ENCODE measurements around the gene PITPNM3. TPM values are rescaled to one million over a fixed set of nuclear protein-coding genes. Genes with fewer than 3 reads are reported as not detected.

PITPNM3 gene
- total and polyA plus RNA-seq, 12 donors = 0.12 to 0.70 (median 0.33) TPM

DNA sequence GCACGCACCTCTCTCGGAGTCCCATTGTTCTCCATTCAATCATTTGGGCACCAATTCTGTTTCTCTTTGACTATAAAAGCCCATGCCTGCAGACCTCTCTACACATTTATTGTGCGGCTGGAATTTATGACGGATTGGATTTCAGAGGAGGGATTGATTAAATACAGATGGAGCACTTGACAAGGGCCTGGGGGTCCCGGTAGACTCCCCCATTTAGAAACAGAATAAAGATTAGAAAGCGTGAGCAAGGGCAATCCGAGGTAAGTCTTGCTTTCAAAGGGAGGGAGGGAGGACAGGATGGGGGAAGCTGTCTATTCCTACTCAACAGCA lies 15.1 kb upstream of the PITPNM3 start:
- WGBS, 2 donors = 79 to 82% methylated on average over 7 of the region's 7 CpGs
- ATAC-seq (no peak), DNase-seq (no peak)
- Histone ChIP-seq H3K27me3 (peaks cover 0 to 15% (median 0%) of the 10 kb centered on the region in 7 donors), H3K27ac (no peak overlapping the region), H3K36me3 (no peaks in the 10 kb centered on the region), H3K9me3 (no peaks in the 10 kb centered on the region), H3K4me3 (no peak overlapping the region), H3K4me1 (peaks cover 3 to 20% (median 15%) of the 10 kb centered on the region in 9 donors)
- no peak for TF ChIP-seq CTCF (IDR thresholded peaks at IDR 0.05)
- intact Hi-C loops (cut with DNase I) = loop anchor here in 1 of 10 donors (10.0 kb wide), 1 partner anchor 97 kb away; no protein-coding TSS in a partner anchor

GRCh38 chr17:6570731-6571451 lies 14.5 kb upstream of the PITPNM3 start:
- no peak for ATAC-seq
- Histone ChIP-seq H3K4me3 (no peak overlapping the region), H3K27ac (no peak overlapping the region), H3K27me3 (peaks cover 0 to 15% (median 0%) of the 10 kb centered on the region in 7 donors), H3K9me3 (no peaks in the 10 kb centered on the region), H3K36me3 (no peaks in the 10 kb centered on the region), H3K4me1 (peaks cover 3 to 17% (median 15%) of the 10 kb centered on the region in 9 donors)
- no peak for TF ChIP-seq CTCF (IDR thresholded peaks at IDR 0.05)
- WGBS, 2 donors = 85 to 89% methylated on average over 18 of the region's 18 CpGs
- intact Hi-C loops (cut with DNase I) = loop anchor here in 1 of 10 donors (10.0 kb wide), 1 partner anchor 96 kb away; no protein-coding TSS in a partner anchor
- no peak for DNase-seq

DNA sequence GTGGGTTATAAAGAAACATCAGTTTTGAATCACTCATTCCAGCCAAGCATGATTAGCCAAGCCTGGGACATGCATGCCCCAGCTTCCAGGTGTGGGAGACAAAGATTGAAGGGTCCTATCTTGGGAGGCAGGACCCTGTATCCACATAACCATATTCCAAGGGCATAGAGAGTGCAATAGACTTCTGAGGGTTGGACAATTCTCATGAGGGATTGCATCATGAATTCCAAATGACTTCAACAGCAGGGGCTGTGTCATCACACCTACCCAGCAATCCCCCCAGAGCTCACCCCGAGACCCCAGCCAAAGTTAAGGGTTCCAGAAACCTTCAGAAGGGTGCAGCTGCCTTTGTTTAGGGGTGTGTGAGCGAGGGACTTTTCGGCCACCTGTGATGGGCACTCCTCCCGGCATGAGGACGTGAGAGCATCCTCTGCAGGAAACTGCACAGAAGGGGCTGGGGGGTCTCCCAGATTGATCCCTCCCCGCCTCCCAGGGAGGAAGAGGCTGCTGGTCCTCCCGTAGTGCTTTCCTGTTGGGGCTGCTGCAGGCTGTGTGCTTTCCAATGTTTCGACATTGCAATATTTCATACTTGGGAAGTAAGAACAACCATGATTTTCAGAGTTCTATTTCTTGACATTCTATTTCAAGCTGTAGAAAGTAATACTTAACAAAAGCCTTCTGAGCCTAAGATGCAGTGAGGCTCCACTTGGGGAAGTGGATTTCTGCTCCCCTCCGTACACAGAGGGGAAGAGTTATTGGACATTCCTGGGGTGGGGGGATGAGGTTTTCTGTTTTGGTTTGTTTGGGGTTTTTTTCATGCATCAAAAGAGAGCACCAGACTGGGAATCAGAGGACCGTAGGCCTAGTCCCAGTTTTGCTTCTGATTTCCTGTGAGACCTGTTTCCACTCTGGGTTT lies 13.3 kb upstream of the PITPNM3 start:
- no peak for TF ChIP-seq CTCF (IDR thresholded peaks at IDR 0.05)
- no peak for ATAC-seq
- Histone ChIP-seq H3K9me3 (no peaks in the 10 kb centered on the region), H3K36me3 (no peaks in the 10 kb centered on the region), H3K4me1 (peaks cover 0 to 4% (median 2%) of the 10 kb centered on the region in 9 donors), H3K27me3 (peaks cover 0 to 15% (median 0%) of the 10 kb centered on the region in 7 donors), H3K4me3 (no peak overlapping the region), H3K27ac (no peak overlapping the region)
- 72 to 80% methylated on average over 10 of the region's 10 CpGs for WGBS, 2 donors
- intact Hi-C loops (cut with DNase I) = loop anchor here in 1 of 10 donors (10.0 kb wide), 1 partner anchor 95 kb away; no protein-coding TSS in a partner anchor
- DNase-seq = no peak

DNA sequence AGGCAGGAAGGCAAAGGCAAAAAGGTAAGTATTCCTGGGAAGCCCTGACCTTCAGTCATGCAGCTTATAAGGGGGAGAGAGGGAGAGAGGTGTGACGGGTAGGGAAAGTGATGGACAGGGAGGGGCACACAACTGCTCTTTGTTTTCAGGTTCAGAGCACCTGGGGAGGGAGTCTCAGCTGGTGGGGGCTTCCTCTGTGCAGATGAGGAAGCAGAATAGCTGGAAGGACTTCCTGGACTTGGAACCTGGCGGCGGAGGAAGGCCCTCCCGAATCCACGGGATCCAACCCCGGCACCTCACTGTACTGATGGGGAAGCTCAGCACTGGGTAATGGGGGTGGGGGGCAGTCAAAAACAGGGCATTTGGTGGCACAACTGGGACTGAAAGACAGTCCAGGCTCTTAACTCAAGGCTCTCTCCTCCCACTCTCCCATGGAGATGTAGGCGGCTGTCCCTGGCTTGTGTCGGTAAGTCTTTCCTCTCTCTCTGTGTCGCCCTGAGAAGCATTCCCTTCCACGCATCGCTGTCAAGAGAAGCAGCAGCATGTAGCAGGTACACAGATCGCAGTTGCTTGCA lies 11.9 kb upstream of the PITPNM3 start:
- no peak for TF ChIP-seq CTCF (IDR thresholded peaks at IDR 0.05)
- intact Hi-C loops (cut with DNase I) = no loop called here
- DNase-seq = no peak
- ATAC-seq = no peak
- Histone ChIP-seq H3K9me3 (no peaks in the 10 kb centered on the region), H3K27me3 (peaks cover 0 to 15% (median 0%) of the 10 kb centered on the region in 7 donors), H3K4me3 (no peak overlapping the region), H3K4me1 (no peaks in the 10 kb centered on the region), H3K36me3 (no peaks in the 10 kb centered on the region), H3K27ac (no peak overlapping the region)
- 81 to 82% methylated on average over 12 of the region's 12 CpGs for WGBS, 2 donors
